HG03095 (cell line): ENCODE results near the gene POFUT1.
"Not testable (repeated sequence)": the region's sequence is repeated elsewhere in the genome, so short reads cannot be mapped to it uniquely, and the experiment has no call there.

Experiments
- ATAC-seq: cut with Tn5 transposase; IDR thresholded peaks from one replicate; pipeline ENCODE4 v1.9.1; 2021; ENCODE audit warnings: moderate library complexity; ENCODE audit not compliant: unreplicated experiment

Gene POFUT1

DNA sequence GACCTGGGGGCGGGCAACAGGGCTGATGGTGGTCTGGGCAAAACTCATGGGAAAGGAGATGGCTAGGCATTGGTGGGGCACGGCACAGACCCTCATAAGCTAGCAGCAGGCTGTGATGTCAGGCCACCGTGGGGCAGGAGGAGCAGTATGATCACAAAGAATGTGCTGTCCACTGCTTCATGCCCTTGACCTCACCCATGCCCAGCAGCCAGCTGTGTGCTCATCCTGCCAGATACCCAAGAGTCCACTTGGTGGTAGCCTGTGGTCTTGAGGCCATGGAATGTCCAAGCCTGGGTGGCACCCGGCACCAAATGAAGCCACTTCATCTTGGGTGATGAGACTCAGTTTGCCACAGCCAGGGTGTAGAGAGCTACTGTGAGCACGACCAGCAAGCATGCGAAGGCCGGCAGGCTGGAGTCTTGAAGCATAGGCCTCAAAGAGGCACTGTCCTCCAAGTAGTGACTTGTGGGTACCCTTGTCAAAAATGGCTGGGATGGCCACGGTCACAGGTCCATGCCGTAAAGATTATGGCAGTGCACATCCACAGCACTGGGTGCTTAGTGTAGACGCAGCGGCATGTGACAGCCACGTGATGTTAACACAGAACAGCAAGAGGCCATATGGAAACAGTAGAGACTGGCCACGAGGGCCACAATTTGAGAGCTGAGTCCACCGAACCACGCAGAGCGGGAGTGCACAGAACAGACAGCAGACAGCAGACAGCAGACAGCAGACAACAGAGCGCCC lies 19.1 kb upstream of the POFUT1 start:
- ATAC-seq: no peak

DNA sequence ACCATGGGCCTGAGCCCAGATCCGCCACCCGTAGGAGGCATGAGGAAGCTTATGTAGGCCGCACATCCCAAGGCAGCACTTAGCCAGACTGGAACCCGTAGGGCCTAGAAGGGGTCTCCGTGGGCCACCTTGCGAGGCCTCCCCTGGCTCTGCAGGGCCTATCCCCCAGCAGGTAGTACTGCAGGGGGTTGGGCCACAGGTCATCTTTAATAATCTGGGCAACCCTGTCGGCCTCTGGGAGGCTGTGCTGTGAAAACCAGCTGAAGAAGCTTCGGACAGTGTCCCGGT lies 18.6 kb upstream of the POFUT1 start:
- ATAC-seq: no peak

DNA sequence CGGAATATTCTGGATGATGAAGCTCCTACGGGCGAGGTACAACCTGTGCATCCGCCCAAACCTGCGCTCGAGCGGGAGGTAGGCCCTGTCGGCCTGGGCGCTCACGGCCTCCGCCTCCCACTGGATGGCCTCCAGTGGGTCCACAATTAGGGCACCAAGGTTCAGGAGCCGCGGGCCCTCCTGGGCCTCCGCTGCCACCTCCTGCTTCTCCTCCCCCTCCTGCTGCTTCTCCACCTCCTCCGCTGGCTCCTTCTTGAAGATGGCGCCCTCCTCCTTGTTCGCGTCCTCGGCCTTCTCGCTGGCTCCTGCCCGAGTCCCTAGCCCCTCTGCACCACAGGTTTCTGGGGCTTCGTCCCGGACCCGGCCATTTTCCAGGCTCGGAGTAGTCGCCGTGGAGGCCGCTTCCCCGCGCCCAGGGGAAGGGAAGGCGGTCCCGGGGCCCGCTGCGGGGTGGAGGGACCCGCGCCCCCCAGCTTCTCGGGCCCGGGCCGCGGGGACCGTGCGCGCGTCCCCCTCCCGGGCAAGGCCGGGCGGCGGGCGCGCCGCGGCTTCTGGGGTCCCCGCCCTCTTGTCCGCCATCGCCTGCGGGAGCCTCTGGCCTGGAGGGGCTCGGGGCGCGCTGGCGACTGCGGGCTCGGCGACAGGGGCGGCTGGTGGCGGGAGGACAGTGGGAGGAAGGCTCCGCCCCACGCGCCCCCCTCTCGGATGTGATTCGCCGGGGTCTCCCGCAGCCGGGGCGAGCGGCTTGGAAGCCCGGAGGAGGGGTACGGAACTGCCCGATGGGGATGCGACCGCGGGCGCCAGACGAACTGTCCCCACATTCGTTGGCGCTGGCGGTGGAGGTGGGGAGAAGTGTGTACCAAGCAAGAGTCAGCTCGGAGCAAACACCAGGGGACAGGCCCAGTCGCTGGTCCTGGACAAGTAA lies 17.7 kb upstream of the POFUT1 start:
- ATAC-seq: no peak

DNA sequence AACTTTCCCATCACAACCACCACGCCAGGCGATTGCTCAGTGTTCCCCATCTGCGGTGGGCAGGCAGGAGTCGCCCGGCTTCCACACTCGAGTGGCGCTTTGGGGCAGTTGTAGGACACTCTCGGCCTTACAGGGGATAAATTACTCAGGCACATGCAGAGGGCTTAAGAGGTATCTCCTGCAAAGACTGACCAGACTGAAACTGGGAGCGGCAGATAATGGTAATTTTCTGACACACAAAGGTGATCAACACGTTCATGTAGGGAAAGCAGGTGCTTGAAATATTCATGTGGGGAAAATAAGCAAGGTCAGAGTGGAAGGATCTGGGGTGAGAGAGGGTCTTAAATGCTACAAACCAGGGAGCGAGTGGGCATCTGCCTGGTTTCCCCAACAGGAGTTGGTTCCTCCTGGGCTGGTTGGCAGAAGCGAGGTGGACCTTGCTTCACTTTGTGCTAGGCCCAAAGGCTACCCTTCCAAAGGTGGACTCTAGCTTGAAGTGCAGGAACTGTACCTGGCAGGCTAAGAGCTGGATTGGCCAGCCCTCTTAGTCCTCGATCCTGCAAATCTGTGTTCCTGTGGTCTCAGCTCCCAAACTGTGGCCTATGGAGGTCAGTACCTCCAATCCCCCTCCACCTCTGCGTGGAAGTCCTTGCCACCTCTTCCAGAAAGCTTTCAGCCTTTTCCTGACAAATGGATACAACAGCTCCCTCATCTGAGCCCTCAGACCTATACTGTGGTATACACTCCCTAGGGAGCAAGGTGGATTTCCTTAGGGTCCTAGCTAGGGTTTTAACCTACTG lies 16.9 kb upstream of the POFUT1 start:
- ATAC-seq: no peak

DNA sequence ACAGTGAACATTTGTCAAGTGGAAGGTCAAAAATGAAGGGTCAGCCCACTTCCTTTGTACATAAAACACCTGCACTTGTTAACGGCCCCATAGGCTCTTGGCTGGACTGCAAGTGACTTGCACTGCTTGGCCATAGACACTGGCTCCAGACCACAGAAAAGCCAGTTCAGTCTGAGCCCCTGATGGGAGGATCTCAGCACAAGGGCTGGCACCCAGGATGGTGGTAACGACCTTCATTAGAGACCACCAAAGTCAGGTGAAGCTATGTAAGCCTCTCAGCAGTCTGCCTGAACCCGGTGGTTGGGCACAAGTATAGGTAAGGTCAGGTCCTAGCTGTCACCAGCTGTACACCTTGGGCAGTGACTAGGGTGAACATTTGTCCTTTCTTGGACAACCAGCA lies 16.3 kb upstream of the POFUT1 start:
- ATAC-seq: no peak

DNA sequence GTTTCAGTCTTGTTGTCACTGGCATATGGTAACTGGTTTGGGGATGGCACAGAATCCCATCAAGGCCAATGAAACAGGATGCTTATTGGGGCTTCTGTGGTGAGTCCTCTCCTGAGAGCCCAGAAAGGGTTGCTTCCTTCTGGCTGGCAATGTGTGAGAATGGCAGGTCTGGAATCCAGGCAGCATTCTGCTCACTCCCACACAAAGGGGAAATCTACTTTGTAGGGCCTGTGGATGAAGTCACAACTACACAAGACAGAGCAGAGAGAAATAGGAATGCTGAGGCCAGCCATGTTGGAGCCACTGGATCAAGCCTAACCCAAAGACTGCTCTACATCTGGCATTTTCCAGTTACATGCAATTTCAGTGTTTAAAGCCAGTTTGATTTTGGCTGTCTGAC lies 15.8 kb upstream of the POFUT1 start:
- ATAC-seq: no peak

DNA sequence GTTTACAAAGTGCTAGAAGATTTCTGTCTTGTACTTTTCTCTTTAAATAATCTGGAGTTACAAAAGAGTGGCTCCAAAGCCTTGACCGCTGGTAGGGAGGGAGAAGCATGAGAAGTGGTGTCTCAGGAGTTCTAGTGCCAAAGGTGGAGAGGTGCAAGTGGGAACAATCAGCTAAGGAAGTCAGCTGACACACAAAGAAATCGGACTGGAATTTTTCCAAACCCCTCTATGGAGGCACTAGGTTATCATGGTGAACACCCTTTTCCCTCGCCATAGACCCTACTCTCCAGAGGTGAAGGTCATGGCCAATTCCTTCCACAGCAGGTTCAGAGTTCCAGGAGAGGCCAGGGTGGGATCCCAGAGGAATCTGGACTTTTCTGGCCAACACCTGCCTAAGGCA lies 15.0 kb upstream of the POFUT1 start:
- no peak for ATAC-seq

DNA sequence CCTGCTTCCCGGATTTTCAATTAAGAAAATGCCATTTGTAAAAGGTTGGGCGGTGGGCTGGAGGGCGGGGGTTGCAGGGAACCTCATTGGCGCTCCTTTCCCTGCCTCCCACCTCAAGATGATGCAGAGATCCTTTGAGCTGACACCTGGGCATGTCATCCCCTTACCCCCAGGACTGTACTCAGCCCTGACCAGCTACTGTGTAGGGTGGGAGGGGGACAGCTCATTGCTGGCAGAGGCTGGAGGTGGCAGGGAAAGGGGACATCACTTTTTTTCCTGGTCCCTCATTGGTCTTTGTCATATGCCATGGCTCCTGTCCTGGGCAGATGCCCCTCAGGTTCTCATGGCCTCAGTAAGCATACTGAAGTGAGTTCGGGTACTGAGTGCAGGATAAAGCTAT lies 14.3 kb upstream of the POFUT1 start:
- ATAC-seq: not testable (repeated sequence)

DNA sequence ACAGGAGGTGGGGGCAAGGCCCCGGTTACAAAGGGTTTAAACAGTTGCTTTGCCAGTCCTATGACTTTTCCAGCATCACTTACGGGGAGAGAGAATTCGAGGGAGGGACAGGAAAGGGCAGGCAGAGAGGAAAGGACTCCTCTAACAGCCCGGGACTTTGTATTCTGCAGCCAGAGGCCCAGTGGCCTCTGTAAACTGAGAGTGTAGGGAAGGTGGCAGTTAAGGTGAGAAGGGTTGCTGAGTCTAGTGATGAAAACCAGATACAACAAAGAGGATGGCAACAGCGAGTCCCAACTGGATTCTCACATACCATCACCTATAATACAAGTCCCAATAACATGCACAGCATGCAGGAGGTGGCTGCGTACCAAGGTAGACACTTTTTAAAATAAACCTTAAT lies 13.7 kb upstream of the POFUT1 start:
- no peak for ATAC-seq

DNA sequence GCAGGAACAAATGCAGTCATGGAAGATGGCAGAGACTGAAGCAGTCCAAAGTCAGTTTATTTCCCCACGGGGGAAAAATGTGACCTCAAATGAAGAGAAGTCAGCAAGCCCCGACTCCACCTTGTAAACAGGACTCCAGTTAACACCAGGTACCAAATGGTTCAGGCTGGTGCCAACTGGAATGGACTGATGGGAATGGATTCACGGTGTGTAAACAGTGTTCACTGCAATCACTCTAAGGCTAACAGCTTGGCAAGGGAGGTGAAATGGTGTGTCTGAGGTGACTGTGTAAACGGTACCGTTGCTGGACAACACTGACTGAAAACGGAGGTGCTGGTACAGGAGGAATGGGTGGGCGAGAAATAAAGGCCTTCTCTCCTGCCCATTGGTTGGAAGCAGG lies 12.1 kb upstream of the POFUT1 start:
- ATAC-seq: no peak

DNA sequence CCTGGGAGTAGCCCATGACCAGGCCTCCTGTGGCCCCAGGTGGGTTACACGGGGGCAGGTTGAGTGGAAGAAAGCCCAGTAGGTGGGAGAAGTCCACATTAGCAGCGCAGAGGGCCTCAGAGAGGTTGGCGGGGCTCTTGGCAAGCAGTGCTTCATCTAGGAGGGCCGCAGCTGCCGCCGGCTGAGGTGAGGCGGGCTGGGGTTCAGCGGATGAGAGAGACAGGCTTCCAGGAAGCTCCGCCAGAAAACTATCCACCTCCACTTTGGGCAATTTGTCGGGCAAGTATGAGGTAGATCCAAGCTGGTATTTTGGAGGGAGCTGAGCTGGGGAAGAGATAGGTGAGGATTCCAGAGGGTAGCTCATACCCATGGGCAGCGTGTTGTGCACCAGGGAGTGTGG lies 11.1 kb upstream of the POFUT1 start:
- ATAC-seq: not testable (repeated sequence)

DNA sequence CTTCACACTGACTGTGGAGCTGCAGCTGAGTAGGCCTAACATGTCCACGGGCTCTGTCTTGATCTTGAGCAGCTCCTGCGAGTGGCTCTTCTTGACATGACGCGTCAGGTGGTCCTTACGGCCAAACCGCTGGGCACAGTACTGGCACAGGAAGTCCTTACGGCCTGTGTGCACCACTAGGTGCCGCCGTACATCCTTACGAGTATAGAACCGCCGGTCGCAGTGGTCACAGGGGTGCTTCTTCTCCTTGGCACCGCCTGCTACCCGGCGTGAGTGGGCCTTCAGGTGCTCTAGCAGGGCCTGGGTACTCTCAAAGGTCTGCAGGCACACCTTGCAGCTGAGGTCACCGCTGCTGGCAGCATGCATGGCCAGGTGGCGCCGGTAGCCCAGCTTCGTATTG lies 10.5 kb upstream of the POFUT1 start:
- ATAC-seq: not testable (repeated sequence)

DNA sequence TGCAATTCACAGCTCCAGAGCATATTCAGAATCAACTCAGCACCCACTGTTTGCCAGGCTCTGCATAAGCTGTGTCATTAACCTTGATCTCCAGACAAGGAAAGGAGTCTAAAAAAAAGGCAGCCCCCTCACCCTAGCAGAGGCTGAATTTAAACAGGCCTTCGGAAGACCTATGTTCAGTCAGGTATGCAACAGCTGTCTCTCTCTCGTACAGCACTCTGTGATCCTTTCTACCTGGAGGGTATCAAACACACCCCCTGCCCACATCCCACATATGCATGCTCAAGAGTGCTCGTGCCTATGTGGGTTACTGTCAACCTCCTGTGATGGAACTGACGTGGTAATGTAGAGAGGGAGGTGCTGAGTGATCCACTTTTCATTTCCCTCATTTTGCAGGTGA lies 8.7 kb upstream of the POFUT1 start:
- ATAC-seq: no peak

DNA sequence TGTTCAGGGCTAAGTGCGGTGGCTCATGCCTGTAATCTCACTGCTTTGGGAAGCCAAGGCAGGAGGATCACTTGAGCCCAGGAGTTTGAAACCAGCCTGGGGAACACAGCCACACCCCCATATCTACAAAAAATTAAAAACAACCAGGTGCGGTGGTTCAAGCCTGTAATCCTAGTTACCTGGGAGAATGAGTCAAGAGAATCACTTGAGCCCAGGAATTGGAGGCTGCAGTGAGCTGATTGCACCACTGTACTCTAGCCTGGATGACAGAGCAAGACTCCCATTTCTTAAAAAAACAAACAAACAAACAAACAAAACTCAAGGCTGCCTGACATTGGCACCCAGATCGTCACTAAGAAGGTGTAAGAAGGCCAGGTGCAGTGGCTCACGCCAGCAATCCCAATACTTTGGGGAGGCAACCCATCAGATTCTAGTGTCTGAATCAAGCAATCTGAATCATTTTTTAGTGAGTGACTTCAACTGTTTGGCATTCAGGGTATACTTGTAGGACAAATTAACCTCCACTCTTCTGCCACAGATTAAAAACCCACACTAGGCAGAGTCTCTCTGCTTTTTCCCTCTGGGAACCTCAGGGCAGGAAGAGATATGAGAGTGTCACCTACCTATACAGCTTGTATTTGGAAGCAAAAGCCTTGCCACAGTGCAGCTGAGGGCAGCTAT lies 6.2 kb upstream of the POFUT1 start:
- no peak for ATAC-seq

DNA sequence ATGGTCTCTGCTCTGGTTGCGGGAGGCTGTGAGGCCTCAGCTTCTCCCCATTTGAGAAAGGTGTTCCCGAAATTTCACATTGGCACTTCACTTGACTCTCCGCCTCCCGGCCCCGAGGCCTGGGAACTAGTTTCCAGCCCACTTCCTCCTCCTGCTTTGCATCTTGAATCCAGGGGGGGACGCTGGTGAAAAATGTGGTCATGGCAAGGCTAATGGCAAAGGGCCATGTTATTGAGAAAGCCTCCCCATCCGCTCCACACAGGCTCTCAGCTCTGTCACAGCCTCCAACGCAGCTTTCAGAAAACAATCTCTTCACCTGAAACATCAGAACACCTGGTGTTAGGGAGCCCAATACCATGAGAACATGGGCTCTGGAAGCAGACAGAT lies 5.7 kb upstream of the POFUT1 start:
- ATAC-seq: no peak

DNA sequence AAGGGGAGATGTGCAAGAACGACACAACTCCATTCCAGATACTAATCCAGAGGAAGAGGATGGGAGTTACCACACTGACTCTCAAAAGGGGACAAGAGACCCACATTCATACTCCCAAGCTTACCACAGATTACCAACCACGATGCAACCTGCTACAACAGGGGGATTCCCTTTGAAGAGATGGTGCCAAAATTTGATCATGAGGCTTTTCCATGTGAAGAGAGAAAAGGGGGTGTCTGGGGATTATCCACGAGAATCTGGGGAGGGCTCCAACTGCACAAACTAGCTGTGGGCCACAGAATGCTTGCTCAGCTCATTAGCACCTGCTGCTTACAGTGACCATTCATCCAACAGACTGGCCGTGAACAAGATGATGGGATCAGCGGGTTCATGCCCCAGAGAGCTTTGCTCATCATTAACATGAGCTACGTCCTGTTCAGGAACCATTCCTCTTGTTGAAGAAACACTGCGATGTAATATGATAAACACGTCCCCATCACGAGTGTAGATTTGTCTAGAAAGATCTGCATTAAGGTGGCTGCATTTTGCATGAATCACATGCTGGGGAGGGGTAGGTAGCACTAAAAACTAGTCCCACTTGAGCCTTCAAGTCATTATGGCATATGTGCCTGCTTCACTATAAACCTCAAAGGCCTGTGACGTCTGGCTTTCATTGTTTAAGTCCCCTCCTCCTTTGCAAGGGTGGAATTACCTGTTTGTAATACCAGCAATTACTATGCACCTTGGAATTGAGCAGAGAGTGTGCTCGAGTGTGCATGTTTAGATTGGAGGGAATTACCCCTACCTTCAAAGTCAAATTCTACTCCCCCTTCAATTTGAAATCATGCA lies 4.1 kb upstream of the POFUT1 start:
- no peak for ATAC-seq

DNA sequence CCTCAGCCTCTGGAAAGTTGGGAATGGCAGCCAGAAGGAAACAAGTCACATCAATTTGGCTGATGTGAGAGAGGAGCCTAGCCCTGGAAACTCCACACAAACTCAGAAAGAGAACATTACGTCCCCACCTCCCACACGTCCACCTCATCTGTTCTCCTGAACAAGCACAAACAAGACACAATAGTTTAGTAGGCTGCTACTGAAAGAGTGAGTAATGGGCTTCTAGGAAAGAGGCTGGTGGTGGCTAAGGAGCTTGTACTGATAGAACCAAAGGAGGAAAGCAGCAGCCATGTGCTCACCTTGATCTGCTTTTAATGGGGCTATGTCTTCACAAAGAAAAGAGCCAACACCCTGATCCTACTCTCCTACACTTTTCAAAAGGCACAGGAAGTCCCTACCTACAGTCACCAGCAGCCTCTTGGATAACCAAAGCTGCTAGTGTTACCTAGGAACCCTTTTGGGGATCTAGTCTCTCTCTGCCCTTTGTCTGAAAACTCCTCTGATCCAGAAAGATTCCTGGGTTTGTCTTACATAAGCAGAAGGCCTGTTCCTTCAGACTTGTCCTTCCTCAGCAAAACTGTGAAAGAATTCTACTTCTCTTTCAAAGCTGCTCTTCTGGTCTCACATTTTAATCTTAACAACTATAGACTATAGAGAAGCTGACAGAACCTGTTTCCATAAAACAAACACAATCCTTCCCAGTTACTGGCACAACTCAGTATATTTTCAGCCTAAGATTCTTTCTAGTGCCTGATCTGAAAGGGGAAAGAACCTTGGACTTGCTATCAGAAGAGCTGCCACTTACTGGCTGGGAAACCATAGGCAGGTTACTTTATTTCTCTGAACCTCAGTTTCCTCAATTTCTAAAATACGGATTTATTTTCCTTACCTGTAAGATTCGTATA lies 3.2 kb upstream of the POFUT1 start:
- ATAC-seq: no peak

DNA sequence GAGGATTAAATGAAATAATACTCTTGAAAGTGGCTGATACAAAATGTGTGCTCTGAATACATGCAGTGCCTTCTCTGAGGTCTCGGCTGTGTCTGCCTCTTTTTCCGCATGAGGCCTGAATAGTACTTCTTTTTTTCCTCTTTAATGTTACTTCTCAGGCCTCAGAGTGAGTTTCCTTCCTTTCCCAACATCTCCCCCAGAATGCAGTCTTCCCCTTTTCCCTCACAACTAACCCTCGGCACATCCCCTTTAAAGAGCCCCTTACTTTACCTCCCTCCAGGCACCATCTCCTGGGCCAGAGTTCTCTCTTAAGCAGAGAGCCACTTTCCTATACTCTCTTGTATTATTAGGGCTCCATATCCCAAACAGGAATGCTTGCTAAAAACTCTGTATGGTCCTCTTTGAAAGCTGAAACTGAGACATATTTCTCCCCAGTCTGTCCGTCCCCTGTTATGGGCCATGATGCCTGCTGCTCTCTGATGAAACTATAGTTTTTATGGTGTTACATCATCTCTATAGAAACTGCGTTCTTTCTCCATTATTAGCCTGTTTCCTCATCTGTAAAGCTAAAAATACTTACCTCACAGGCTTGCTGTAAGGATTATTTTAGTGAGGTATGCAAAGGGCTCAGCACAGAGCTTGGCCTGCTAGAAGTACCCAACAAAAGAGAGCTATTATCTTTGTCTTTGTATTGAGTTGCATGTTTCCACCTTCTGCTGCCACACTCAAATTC lies 2.4 kb upstream of the POFUT1 start:
- ATAC-seq: no peak
